HG02588 (cell line): Measurements from ENCODE around the gene EPB41L2.

ENCODE experiments used
- ATAC-seq: cut with Tn5 transposase; IDR thresholded peaks from one replicate; pipeline ENCODE4 v1.9.1; 2021; ENCODE audit warnings: mild to moderate bottlenecking, moderate library complexity; ENCODE audit not compliant: unreplicated experiment

Gene EPB41L2

GRCh38 chr6:131062241-131063027 is 611 bp downstream of the EPB41L2 start:
- ATAC-seq, result peak; percentile 22

- no peak for ATAC-seq
These were observed 1.3 kb downstream of the EPB41L2 start for GRCh38 chr6:131061751-131062119.

- no peak for ATAC-seq
These were observed 1.8 kb downstream of the EPB41L2 start for GRCh38 chr6:131061041-131061750.

DNA sequence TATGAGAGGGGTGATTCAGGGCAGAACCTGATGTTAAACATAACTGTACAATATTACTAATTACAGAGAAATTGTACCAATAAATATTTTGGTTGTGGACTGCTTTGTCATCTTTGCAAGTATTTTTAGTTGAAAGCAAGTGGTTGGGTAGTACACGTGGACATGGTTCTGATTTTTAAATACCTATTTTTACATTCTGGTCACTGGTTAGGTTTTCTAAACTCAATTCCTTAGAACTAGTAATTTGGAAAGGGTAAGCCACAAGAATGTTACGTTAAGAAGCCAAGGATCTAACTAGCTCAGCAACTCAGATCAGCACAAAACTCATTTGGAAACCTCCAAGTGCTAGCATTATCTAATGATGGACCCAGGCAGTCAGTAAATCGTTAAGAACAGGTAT is 2.7 kb downstream of the EPB41L2 start:
- ATAC-seq, result no peak

DNA sequence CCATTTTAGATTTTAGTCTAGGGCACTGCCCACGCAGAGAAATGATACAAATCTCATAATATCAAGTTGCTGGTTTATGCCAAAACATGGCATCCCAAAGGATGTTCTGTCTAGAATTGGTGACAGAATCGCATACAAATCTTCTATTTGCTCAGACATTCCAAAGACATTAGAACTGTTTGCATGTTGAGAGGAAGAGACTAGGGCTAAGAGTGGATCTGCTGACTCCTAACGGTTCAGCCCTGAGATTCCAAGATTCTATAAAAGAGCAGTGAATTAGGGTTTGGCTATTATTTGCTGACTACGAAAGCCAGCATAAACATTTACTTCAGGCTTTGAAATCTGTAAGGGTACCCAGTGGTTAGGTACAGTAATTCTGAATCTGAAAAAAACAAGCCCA is 3.6 kb downstream of the EPB41L2 start:
- no peak for ATAC-seq

DNA sequence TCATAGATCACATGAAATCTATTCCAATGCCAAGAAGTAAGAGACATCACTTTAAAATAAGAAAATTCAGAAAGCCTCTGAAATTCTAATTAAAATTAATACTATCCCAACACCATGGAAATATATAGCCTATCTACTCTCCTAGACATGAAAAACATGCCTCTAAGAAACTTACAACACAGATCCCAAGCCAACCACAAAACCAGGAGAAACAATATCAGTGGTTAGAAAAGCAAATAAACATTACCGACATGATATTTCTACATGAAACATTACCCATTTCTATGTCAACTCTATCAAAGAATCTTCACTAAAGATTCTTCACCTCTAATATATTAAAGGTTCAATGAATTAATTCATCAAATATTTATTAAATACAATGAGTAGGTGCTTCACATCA is 4.8 kb downstream of the EPB41L2 start:
- ATAC-seq, result no peak

GRCh38 chr6:131054392-131055250 is 8.4 kb downstream of the EPB41L2 start:
- ATAC-seq, result no peak

- ATAC-seq, result no peak
These were observed 9.4 kb downstream of the EPB41L2 start for GRCh38 chr6:131053546-131054240.

DNA sequence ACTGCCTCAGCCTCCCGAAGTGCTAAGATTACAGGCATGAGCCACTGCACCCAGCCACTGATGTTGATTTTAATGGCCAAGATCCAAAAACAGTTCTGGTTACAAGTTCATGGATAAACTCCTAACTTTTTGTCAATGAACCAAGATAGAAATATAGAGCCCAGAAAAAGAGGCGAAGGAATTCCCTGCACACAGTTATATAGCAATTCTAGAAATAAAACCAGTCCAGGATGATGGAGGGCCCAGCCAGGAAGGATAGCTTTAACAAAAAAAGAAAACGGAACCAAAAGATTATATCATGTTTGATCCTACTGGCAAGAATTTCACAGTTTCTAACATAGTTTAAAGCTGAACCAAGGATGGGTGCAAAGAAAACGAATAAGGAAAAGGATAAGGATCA is 10.9 kb downstream of the EPB41L2 start:
- ATAC-seq, result no peak

DNA sequence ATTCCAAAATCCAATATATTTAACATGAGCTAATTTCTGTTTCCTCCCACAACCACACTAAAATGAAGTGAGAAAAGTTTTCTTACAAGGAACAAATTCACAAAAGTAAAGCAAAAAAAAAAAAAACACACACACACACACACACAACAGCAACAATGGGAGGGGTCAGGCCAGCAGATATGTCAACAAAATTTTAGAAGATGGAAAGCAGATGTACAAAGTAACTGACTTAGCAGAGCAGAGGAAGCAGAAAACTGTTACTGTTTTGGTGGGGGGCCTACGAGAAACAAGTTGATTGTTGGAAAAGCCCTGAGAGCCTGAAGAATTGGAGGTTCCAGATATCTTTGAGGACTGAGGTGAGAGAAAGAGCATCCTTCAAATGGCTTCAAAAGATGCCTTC is 11.7 kb downstream of the EPB41L2 start:
- ATAC-seq, result no peak

DNA sequence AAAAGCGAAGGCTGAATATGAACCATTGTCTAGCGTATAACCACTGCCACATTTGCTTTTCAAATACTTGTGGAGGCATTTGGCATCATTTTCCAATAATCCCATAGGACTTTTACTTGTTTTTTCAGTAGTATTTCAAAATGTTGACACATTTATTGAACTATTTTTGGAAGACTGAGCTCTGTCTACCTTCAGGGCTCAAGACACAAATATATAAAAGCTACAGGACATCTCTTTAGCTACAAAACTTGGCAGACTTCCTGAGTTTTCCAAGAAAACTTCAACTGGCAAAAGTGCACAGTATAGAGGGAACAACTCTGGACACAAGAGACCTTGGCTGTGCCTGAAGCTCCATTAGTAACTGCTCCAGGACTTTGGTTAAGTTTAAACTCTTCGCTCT is 13.4 kb downstream of the EPB41L2 start:
- ATAC-seq, result no peak

GRCh38 chr6:131048933-131049515 is 14.0 kb downstream of the EPB41L2 start:
- ATAC-seq, result no peak

GRCh38 chr6:131048459-131048858 is 14.6 kb downstream of the EPB41L2 start:
- ATAC-seq, result no peak

DNA sequence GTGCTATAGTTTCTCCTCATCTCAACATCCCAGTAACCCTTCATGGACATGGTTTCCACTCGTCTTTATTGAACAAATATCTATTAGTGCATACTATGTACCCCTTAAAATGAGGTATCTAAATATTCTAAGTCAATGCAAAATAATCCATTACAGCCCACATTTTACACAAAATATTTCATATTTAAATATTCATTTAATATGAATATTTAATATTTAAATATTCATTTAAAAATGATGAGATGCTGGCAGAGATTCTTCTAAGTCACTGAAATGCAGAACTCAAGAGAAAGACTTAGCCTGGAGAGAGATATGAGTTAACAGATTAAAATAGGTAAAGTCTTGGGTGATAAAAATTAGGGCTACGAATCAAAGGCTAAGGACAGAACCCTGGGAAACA is 17.9 kb downstream of the EPB41L2 start:
- ATAC-seq, result no peak

DNA sequence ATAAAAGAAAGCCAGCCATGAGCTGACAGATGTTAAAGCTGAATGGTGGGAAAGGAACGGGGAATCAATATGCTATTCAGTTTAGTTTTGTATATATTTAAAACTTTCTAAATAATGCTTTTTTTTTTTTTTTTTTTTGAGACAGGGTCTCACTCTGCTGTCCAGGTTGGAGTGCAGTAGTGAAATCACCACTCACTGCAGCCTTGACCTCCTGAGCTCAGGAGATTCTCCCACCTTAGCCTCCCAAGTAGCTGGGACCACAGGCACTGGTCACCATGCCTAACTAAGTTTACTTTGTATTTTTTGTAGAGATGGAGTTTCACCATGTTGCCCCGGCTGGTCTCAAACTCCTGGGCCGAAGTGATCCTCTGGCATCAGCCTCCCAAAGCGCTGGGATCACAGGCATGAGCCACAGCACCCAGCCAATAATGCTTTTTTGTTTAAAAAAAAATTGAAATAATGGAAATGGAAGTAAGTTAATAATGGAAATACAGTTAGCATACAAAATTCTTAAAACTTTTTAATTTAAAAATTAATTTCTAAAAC is 19.1 kb downstream of the EPB41L2 start:
- no peak for ATAC-seq

GRCh38 chr6:131042664-131043063 is 20.4 kb downstream of the EPB41L2 start:
- ATAC-seq, result no peak

DNA sequence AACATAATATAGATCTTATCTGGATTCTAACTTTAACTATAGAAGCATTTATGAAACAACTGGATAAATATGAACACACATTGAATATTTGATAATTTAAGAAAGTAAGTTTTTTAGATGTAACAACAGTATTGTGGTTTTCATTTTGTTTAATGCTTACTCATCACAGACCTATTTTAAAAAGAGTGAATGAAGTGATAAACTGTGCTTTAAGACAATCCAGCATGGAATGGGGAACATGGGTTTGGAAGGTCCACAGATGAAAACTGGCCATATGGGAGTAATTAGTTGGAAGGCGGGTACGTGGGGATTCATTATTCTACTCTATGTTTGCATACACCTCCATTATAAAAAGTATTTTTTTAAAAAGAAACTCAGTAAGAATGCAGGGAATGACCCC is 21.2 kb downstream of the EPB41L2 start:
- ATAC-seq, result no peak

GRCh38 chr6:131040866-131041265 is 22.2 kb downstream of the EPB41L2 start:
- no peak for ATAC-seq

GRCh38 chr6:131039345-131039680 is 23.7 kb downstream of the EPB41L2 start:
- no peak for ATAC-seq

DNA sequence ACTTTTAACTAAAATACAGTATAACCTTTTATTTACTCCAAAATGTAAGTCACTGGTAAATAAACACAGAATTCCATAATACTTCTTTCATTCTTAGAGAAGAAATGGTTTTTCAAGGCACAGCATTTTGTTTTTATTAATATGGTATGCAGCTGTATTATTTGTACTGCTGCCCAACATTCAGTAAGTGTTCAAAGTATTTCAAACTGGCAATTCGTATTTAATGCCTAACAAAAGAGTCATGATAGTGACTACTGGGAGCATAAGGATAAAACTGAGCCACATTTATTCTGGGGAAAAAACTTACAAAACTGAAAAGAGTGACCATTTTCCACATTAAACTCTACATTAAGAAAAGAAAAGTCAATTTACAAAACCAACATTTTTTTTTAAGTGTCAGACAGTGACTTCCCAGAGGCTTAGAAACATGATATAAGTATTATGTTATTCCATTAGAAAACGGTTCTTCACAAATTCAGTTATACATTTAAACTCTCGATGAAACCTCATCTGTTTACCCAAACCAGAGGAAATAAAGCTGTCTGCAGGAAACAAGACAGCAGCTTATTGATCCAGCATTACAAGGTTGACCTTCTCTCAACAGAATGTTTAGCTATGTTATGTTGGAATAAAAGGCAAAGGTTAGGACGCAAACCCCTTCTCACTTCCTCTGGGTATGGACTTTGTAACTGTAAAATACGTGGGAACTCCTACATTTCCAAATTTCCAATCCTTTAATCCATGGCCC is 24.3 kb downstream of the EPB41L2 start:
- no peak for ATAC-seq
